Femur (tissue), 1 donor: ENCODE measurements around the gene KLHL29.

ENCODE experiments used
- DNase-seq: peaks from one replicate; pipeline ENCODE4 v3.0.0-alpha.2; 2017

Gene KLHL29

DNA sequence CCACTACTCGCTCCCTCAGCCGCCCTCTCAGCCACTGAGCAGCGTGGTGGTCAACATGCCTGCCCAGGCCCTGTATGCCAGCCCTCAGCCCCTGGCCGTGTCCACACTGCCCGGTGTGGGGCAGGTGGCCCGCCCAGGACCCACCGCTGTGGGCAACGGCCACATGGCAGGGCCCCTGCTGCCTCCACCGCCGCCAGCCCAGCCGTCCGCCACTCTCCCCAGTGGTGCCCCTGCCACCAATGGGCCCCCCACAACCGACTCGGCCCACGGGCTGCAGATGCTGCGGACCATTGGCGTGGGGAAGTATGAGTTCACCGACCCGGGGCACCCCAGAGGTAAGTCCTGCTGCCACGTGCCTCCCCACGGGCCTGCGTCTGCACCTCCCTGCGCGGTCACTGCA lies 257.5 kb downstream of the KLHL29 start:
- no peak for DNase-seq

DNA sequence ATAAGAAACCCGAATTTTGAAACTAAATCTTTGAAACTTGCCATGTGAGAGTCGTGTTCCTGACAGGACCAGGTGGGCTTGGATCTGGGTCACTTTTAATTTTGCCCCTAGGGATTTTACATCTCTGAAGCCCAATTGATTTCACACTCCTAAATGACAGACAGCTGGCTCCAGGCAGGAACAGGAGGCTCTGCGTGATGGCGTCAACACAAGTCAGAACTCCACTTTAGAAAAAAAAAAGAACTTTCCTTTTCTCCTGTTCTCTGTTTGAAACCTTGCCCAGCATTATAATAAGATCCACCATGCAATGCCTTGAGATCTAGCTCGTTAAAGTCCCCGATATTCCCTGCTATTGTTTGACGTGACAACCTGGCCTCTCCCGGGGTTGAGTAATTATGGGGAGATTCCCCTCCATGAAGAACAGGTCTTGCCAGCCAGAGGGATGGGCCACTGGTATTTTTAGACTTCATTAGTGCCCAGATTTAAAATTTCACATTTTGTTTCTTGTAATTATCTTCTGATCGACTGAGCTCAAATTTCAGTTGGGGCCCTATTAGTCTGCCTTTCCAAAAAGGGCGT lies 260.3 kb downstream of the KLHL29 start:
- DNase-seq = no peak

DNA sequence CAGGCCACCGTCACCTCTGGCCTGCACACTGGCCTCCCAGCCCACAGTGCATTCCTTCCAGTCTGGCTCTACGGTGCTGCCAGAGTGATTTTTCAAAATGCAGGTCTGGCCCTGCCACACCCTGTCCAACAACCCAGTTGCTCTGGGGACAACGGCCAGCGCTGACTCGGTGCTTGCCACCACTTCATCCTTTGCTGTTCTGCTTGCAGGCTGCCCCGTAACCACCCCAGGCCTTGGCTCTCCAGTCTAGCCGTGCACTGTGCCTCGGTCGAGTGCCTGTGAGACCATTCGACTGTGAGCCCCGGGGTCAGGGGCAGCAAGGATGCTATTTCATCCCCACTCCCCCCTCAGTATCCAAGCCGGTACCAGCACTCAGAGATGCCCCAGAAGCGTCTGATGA lies 262.6 kb downstream of the KLHL29 start:
- no peak for DNase-seq

DNA sequence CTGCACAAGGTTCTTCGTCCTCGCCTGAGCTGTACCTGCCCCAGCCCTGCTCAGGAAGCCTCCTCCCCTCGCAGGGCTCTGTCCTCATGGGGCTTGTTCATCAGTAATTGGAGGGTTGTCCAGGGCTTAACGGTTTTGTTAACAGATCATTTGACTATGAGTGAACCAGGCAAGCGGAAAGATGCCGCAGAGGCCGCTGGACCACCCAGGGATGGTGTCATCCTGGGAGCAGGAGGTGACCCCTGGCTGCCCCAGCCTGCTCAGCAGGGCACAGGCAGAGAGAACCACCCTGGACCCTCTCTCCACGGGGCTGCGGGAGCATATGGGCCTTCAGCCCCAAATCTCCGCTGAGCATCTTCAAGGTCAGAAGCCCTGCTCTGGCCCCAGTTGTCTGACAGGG lies 264.3 kb downstream of the KLHL29 start:
- no peak for DNase-seq

DNA sequence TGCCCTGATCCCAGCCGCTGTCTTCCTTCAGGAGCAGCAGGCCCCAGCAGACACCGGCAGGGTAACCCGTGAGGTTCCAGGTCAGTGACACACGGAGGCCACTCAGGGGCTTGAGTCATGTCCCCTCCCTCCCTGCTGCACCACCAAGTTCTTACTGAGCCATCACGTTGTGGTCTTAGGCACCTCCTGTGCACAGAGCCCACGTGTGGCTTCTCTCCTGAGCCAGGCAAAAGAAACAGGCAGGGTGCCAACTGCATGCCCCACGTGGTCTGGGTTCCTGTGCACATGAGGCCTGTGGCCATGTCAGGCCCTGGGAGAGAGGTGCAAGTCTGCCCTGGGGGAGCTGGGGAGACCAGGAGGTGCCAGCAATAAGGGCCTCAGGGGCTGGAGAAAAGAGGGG lies 264.8 kb downstream of the KLHL29 start:
- no peak for DNase-seq

DNA sequence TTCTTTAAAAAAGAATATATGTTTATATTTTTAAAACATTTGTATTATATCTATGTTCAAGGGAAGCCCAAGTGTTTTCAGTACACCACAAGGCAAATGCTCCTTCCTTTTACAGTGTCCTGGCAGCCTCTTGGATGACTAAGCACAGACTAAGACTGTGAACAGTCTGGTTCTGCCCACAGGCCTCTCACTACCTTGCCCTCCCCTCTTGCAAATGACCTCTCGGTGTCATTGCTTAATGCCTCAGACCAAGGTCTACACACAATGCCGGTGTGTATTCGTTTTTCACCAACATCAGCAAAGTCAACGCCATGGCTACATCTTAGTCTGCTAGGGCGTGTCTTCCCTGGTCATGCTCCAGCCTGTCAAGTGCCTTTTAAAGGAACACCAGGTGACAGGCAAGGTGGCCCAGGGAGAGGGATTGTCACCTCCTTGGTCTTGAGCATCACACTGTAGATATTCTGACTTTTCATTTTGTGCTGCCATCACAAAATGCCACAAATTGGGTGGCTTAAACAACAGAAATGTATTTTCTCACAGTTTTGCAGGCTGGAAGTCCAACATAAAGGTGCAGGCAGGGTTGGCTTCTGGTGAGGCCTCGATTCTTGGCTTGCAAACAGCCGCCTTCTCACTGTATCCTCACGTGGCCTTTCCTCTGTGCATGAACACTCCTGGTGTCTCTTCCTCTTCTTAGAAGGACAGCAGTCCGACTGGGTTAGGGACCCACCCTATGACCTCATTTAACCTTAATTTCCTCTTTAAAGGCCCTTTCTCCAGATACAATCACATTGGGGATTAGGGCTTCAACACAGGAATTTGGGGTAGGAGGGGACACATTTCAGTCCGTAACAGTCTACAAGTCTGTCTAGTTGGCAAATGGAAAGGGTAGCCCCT lies 266.5 kb downstream of the KLHL29 start:
- no peak for DNase-seq

DNA sequence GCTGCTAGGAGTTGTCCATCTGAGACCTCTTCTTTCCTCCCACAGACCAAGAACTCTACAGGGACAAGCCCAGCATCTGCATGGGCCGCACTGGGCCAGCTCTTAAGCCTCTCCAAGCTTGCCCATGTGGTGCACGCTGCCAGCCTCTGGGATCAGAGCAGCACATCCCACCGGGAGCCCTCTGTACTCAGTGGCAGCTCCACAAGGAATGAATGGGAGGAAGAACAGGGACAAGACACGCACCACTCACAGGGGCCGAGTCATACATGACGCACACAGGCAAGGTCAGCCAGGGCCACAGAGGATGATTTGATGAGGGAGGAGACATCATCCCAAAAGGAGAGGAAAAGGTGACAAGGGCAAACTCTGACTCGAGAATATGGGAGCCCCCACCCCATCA lies 268.3 kb downstream of the KLHL29 start:
- DNase-seq = no peak

DNA sequence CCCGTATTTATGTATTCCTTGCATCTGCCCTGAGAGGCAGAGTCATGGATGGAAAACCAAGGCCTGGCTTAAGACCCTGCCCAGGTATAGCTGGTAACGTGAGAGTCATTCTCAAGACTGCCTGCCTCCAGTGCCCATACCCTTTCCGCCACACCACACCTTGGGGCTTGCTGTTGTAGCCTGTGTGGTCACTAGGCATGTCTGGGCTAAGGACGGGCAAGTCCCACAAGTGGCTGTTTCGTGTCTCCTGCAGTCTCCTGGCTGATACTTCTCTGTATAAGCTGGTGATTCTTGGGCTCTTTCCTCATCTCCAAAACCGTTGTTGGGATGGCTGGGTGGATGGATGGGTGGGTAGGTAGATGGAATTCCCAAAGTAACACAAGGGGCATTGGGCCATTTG lies 269.8 kb downstream of the KLHL29 start:
- DNase-seq = no peak

DNA sequence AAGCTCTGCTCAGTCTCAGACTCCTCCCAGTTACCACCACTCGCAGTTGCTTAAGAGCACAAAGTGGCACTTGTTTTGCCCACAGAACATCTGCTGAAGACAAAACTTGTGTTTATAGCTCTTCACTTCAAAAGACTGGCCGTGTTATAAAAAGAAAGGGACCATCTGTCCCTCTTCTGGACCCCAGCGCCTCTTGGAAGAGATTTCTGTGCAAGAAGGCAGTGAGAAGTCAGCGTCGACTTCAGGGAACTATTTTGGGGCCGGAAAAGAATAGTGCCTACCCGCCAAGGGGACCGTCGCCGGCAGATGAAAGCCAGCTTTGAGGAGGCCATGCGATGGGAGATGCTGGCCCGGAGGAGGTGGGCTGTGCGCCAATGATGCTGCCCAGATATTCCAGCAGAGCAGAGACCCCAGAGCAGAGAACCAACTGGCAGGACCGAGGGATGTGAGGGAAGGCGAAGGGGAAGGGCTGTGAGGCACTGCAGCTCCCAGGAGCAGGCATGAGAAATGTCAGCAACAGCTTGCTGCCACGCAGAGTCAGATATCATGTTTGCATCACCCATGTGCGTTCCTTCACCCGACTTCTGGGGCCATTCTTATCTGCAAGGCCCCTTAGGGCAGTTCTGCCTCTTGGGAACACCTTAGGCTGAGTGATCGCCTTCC lies 271.1 kb downstream of the KLHL29 start:
- no peak for DNase-seq

DNA sequence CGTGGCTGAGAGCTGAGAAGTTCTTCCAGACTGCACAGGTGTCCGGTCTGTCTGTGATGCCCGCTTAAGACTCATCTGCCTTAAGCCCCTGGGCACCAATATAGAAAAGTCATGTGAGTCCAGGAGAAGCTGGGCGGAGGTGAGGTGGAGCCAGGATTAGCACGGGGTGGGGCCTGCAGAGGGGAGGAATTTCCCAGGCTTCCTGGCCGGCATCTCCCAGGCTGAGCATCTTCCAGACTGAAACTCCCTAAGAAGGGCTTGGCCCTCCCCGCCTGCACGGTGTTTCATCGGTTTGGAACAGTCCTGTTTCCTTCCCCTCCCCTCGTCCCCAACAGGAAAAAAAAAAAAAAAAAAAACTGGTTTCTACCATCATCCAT lies 271.6 kb downstream of the KLHL29 start:
- peak; percentile 51 for DNase-seq

DNA sequence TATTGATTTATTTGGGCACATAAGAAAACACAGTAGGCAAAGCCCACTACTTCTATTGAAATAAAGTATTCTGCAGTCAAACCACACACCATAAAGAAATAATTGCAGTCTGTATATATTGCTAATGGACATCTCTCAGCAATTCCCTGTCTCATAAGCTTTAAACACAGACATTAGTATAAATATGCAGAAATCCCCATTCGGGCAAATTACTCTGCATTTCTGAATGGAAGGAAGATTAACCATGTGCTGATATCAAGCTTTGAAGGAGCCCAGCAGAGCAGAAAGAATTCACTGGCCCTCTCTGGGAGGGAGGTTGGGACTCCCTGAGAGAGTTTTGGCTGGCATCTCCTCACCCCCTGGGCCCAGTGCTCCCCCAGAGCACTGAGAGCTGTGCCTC lies 272.4 kb downstream of the KLHL29 start:
- no peak for DNase-seq

DNA sequence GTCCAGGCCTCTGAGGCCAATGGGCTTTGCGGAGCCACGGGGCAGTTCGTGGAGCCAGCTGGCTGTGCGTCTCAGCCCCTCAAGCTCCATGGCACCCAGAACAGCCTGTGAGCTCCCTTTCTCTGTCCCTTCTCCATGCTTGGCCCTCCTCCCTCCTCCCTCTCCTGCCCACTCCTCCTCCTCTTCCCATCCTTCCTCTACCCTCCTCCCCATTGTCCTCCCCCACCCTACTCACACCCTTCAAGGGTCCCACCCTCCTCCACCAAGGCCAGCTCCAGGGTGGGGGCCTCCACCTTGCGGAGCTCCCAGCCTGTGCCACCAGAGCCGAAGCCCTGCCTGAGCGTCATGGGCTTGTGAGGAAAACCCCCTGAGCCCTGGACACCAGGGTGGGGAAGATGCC lies 273.0 kb downstream of the KLHL29 start:
- no peak for DNase-seq

DNA sequence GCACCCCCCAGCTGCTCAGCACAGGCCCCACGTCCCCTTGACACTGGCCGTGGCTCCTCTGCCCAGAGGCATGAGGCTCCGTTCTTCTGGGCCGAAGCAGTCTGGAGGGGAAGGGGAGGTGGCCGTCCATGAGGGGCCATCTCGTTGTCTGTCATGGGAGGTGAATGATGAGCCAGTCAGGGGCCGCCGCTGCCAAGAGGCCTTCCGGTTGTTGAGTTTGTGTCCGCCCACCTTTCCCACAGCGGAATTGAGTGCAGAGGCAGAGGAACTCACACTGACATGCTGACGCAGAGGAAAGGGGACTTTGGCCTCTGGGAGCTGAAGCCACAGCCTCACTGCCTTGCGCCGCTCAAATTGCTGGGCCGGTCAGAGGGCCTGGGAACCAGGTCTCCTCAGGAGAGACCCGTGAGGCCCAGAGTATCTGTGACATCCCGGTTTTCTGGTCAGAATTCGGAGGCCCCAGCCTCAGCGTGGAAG lies 273.5 kb downstream of the KLHL29 start:
- peak; percentile 65 for DNase-seq

DNA sequence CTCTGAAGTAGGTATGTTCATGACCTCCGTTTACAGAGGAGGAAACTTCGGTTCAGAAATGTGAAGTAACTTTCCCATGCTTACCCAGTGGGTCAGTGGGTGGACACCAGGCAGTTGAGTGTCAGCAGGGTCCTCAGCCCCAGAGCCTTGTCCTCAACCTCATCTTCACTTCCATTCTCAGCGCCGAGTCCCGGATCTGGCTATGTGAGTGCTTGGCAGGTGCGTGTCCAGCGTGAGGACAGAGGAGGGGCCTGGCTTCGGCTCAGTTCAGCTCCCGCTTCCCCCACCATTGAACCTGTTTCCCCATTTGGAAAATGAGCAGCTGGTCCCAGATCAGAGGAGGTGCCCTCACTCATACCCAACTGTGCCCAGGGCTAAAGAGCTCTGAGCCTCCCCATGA lies 274.3 kb downstream of the KLHL29 start:
- no peak for DNase-seq

DNA sequence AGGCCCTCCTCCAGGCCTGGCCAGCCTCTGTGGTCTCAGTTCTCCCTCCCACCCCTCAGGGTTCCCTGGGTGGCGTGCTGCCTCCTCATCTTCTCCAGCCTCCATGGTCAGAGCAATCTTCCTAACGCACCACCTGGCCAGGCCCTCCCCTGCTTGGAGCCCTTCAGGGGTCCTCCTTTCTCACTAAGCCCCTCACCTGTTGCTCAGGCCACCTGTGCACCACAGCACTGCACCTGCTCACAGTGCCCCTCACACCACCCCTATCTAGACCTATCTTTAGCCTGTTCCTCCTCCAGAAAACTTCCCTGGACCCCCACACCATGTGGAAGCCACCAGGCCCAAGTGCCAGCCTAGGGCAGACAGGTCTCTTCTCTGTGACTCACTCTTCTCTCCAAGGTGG lies 274.8 kb downstream of the KLHL29 start:
- DNase-seq = no peak

DNA sequence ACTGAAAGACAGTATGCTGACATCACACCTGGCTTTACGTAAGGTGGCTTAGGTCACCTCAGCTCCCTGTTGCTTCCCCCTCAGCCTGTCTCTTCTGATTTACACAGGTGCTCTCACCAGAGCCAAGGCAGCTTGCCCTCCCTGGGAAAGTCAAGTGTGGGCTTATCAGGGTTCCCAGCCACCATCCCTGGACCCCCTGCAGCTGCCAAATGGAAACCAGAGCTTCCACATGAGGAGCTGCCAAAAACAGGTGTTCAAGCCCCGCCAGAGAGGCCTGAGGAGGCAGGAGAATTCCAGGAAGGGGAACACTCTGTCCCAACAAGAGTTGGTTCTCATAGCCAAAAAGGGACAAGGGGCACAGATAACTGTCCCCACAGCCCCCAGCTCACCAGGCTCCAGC lies 275.3 kb downstream of the KLHL29 start:
- DNase-seq = no peak

DNA sequence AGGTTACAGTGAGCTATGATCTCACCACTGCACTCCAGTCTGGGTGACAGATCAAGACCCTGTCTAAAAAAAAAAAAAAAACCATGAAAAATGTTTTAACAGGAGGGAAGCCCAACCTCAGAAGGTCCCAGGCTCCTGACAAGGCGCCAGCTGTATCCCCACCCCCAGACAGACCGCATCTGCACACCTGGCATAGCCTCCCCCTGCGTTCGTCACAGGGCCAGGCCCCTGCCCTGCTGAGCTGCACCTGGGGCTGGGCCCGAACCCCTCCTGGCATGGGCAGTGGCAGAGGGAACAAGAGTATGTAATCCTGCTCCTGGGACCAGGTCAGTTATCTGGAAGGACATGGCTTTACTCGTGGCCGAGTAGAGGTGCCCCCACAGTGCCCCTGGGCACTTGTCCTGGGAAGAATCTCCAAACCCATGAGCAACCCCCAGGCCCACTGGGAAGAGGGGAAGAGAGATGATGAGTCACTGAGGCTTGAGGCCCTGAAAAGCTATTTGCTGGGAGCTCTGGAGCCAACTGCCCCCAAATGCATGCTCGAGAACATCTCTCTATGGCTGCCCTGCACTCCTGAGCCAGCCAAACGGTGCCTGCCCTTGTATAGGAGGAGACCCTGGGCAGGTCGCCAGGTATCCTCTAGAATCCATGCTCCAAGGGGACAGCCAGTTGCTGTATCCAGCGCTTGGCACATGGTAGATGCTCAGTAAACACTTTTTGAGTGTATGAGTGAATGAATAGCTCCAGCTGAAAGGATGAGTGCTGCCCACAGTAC lies 276.5 kb downstream of the KLHL29 start:
- no peak for DNase-seq

DNA sequence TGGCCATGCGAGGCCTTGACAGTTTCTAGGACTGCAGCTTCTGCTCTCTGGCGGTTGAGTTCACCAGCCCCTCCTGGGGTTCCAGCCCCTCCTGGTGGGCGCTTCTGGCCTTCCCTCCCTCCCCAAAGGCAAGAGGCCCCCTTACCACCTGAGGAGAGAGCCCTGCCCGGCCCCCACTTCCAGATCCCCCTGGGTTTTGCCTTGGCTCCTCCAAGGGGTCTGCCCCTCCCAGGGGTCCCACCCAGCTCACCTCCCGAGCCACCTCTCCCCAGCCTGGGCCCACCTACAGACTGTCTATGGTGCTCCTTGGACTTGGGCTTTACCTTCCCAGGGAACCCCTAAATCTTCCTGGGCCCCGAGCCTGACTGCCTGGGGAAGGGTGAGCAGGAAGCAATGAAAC lies 277.5 kb downstream of the KLHL29 start:
- DNase-seq = no peak

DNA sequence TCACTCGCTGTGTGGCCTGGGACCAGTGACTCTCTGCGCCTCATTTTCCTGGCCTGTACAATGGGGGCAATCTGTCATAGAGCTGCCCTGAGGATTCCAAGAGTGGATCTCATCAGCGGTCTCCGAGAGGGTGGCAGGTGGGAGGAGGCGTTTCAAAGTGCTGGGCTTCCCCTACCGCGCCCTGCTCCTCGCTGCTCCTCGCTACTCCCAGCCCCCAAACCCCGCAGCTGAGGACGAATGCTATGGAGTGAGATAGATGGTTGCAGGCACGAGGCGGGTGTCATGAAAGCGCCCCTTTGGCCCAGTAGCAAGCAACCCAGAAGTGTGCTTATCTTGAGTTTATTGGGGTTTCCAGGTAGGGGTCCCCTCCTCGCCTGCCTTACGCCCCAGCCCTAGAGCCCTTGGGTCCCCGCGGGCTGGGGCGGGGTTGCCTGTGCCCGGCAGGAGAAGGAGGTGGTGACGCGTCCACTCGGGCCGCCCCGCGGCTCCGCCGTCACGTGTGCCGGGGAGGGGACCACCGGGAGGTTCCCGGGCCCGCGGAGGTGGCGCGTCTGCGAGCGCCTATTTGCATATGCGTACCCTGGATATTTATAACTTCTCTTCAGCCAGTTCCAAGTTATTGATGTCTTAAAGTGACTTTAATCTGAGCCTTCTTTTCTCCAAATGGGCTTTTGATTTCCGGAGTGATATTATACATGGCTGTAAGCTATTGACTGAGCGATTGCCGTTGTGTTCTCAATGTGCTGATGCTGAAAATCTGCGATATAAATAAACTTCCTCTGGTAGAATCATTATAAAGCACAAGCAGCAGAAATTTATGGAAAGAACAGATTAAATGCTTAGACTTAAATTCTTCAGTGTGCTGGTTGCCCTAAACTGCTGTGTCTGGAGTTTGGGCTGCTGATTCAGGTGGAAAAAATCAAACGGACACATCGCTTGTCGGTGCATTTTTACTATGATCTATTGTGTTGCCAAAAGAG lies 278.3 kb downstream of the KLHL29 start:
- peak; percentile 67 for DNase-seq

DNA sequence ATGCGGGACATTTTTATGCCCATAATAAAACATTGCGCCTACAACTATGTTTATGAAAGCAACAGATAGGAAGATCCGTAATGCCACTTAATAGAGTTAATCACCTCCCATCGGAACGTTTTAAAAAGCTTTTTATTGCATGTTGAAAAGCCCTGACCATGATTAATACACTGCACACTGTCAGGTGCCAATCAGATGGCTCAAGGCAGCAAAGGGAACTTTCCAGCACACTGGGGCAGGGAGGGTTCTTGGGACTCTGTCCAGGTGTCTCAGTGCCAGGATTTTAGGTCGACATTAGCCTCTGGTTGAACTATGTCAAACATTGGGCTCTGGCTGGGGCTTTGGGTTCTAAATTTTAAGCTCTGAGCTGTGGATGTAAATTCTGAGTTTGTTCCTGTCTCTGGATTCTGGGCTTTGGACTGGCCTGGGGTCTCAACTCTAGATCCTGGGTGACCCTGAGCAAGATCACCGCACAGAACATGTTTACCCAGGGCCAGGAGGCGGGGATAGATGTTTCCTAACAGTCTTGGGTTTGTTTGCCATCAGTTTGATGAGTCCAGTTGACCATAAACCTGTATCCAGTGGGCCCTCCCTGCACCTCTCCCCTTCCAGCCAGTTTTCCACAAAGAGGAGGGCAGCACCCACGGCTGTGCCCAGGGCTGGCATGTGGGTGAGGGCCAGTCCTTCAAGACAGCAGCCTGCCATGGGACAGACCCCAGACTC lies 279.2 kb downstream of the KLHL29 start:
- DNase-seq = peak; percentile 62
